ENCODE results near the gene MINDY3. TPM values are rescaled to one million over a fixed set of nuclear protein-coding genes. Genes with fewer than 3 reads are reported as not detected.
"Not testable (repeated sequence)": the region's sequence is repeated elsewhere in the genome, so short reads cannot be mapped to it uniquely, and the experiment has no call there.

MINDY3 gene
- total RNA-seq, 1 experiment from 2014 or later, result 9.3 TPM

- not testable (repeated sequence) for H3K27me3 ChIP-seq, H3K36me3 ChIP-seq, DNase-seq, H3K9me3 ChIP-seq, H3K4me3 ChIP-seq
Measured at GRCh38 chr10:15774534-15774933, 85.8 kb downstream of the MINDY3 start.

GRCh38 chr10:15764892-15765454, 95.3 kb downstream of the MINDY3 start:
- no peaks in the 10 kb centered on the region for H3K27me3 ChIP-seq
- no peaks in the 10 kb centered on the region for H3K9me3 ChIP-seq
- no peak for DNase-seq
- no peaks in the 10 kb centered on the region for H3K36me3 ChIP-seq
- no peak overlapping the region for H3K4me3 ChIP-seq

GRCh38 chr10:15763006-15763405, 97.3 kb downstream of the MINDY3 start:
- Histone ChIP-seq H3K27me3 (no peaks in the 10 kb centered on the region), H3K9me3 (no peaks in the 10 kb centered on the region), H3K36me3 (no peaks in the 10 kb centered on the region), H3K4me3 (no peak overlapping the region)
- DNase-seq, result no peak

GRCh38 chr10:15762239-15762638, 98.1 kb downstream of the MINDY3 start:
- DNase-seq, H3K27me3 ChIP-seq, H3K4me3 ChIP-seq, H3K9me3 ChIP-seq, H3K36me3 ChIP-seq: not testable (repeated sequence)

- not testable (repeated sequence) for H3K27me3 ChIP-seq, H3K4me3 ChIP-seq, H3K9me3 ChIP-seq, DNase-seq, H3K36me3 ChIP-seq
Measured at GRCh38 chr10:15761224-15761623, 99.1 kb downstream of the MINDY3 start.

GRCh38 chr10:15760681-15761080, 99.6 kb downstream of the MINDY3 start:
- no peak overlapping the region for H3K4me3 ChIP-seq
- no peaks in the 10 kb centered on the region for H3K27me3 ChIP-seq
- H3K36me3 ChIP-seq, result no peaks in the 10 kb centered on the region
- H3K9me3 ChIP-seq, result no peaks in the 10 kb centered on the region
- no peak for DNase-seq

- no peaks in the 10 kb centered on the region for H3K36me3 ChIP-seq
- H3K9me3 ChIP-seq, result no peaks in the 10 kb centered on the region
- DNase-seq, result no peak
- no peak overlapping the region for H3K4me3 ChIP-seq
- H3K27me3 ChIP-seq, result no peaks in the 10 kb centered on the region
Measured at GRCh38 chr10:15759265-15759664, 101.0 kb downstream of the MINDY3 start.

GRCh38 chr10:15758618-15759017, 101.7 kb downstream of the MINDY3 start:
- Histone ChIP-seq H3K36me3 (no peaks in the 10 kb centered on the region), H3K4me3 (no peak overlapping the region), H3K9me3 (no peaks in the 10 kb centered on the region), H3K27me3 (no peaks in the 10 kb centered on the region)
- DNase-seq, result no peak

- H3K36me3 ChIP-seq, result no peaks in the 10 kb centered on the region
- H3K4me3 ChIP-seq, result no peak overlapping the region
- no peaks in the 10 kb centered on the region for H3K9me3 ChIP-seq
- 0 out of 2 replicates have a peak, but pooled peaks cover 3% of the 10 kb centered on the region for H3K27me3 ChIP-seq
- DNase-seq, result no peak
Measured at GRCh38 chr10:15754937-15755336, 105.4 kb downstream of the MINDY3 start.

GRCh38 chr10:15751046-15751445, 109.3 kb downstream of the MINDY3 start:
- Histone ChIP-seq H3K4me3 (no peak overlapping the region), H3K9me3 (no peaks in the 10 kb centered on the region), H3K36me3 (no peaks in the 10 kb centered on the region), H3K27me3 (0 out of 2 replicates have a peak, but pooled peaks cover 3% of the 10 kb centered on the region)
- DNase-seq, result no peak

GRCh38 chr10:15748126-15748525, 112.2 kb downstream of the MINDY3 start:
- H3K36me3 ChIP-seq, result no peaks in the 10 kb centered on the region
- no peak overlapping the region for H3K4me3 ChIP-seq
- H3K27me3 ChIP-seq, result 0 out of 2 replicates have a peak, but pooled peaks cover 3% of the 10 kb centered on the region
- DNase-seq, result no peak
- no peaks in the 10 kb centered on the region for H3K9me3 ChIP-seq

- Histone ChIP-seq H3K27me3 (0 out of 2 replicates have a peak, but pooled peaks cover 3% of the 10 kb centered on the region), H3K36me3 (no peaks in the 10 kb centered on the region), H3K9me3 (no peaks in the 10 kb centered on the region), H3K4me3 (no peak overlapping the region)
- no peak for DNase-seq
Measured at GRCh38 chr10:15747632-15748031, 112.7 kb downstream of the MINDY3 start.

GRCh38 chr10:15745751-15746150, 114.6 kb downstream of the MINDY3 start:
- no peaks in the 10 kb centered on the region for H3K27me3 ChIP-seq
- no peak overlapping the region for H3K4me3 ChIP-seq
- peak; percentile 49 for DNase-seq
- H3K9me3 ChIP-seq, result no peaks in the 10 kb centered on the region
- H3K36me3 ChIP-seq, result no peaks in the 10 kb centered on the region

- DNase-seq, result peak; percentile 36
- Histone ChIP-seq H3K4me3 (no peak overlapping the region), H3K27me3 (no peaks in the 10 kb centered on the region), H3K36me3 (no peaks in the 10 kb centered on the region), H3K9me3 (no peaks in the 10 kb centered on the region)
Measured at GRCh38 chr10:15744217-15744865, 116.0 kb downstream of the MINDY3 start.

- Histone ChIP-seq H3K4me3 (no peak overlapping the region), H3K36me3 (no peaks in the 10 kb centered on the region), H3K9me3 (no peaks in the 10 kb centered on the region), H3K27me3 (no peaks in the 10 kb centered on the region)
- no peak for DNase-seq
Measured at GRCh38 chr10:15743443-15743842, 116.9 kb downstream of the MINDY3 start.

- no peaks in the 10 kb centered on the region for H3K9me3 ChIP-seq
- no peaks in the 10 kb centered on the region for H3K36me3 ChIP-seq
- no peak for DNase-seq
- H3K4me3 ChIP-seq, result no peak overlapping the region
- no peaks in the 10 kb centered on the region for H3K27me3 ChIP-seq
Measured at GRCh38 chr10:15742836-15743235, 117.5 kb downstream of the MINDY3 start.

GRCh38 chr10:15742102-15742501, 118.2 kb downstream of the MINDY3 start:
- no peaks in the 10 kb centered on the region for H3K36me3 ChIP-seq
- H3K4me3 ChIP-seq, result no peak overlapping the region
- no peaks in the 10 kb centered on the region for H3K9me3 ChIP-seq
- H3K27me3 ChIP-seq, result no peaks in the 10 kb centered on the region
- DNase-seq, result no peak

- H3K36me3 ChIP-seq, result no peaks in the 10 kb centered on the region
- no peak overlapping the region for H3K4me3 ChIP-seq
- H3K9me3 ChIP-seq, result no peaks in the 10 kb centered on the region
- DNase-seq, result no peak
- no peaks in the 10 kb centered on the region for H3K27me3 ChIP-seq
Measured at GRCh38 chr10:15741581-15741980, 118.7 kb downstream of the MINDY3 start.

Measured in MG63 (cell line).